Lower leg skin (tissue), 3 donors: ENCODE measurements around the gene LINGO4.

Source experiments
- POLR2A ChIP-seq, 2 donors: fragments of 450-650 bp; IDR thresholded peaks; one replicate each; pipeline ENCODE4 v1.6.1; 2016 to 2017; ENCODE audit warnings: antibody characterized with exemption in 2 of 2, mild to moderate bottlenecking in 1 of 2, moderate library complexity in 1 of 2
- TF ChIP-seq, protein P1 (sequence below), 3 donors: fragments of 450-650 bp; IDR thresholded peaks; one replicate each; pipeline ENCODE4 v1.5.1; 2016; ENCODE audit warnings: antibody characterized with exemption in 3 of 3, mild to moderate bottlenecking in 3 of 3, moderate library complexity in 2 of 3

- TF ChIP-seq POLR2A (IDR thresholded peaks at IDR 0.05): no peak
- TF ChIP-seq, protein P1, sequence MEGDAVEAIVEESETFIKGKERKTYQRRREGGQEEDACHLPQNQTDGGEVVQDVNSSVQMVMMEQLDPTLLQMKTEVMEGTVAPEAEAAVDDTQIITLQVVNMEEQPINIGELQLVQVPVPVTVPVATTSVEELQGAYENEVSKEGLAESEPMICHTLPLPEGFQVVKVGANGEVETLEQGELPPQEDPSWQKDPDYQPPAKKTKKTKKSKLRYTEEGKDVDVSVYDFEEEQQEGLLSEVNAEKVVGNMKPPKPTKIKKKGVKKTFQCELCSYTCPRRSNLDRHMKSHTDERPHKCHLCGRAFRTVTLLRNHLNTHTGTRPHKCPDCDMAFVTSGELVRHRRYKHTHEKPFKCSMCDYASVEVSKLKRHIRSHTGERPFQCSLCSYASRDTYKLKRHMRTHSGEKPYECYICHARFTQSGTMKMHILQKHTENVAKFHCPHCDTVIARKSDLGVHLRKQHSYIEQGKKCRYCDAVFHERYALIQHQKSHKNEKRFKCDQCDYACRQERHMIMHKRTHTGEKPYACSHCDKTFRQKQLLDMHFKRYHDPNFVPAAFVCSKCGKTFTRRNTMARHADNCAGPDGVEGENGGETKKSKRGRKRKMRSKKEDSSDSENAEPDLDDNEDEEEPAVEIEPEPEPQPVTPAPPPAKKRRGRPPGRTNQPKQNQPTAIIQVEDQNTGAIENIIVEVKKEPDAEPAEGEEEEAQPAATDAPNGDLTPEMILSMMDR (IDR thresholded peaks at IDR 0.05): no peak
Measured at GRCh38 chr1:151831605-151832004, 26.4 kb upstream of the LINGO4 start, which contains the start of gene RORC.
